ENCODE data around the gene BDP1. TPM values are rescaled to one million over a fixed set of nuclear protein-coding genes. Genes with fewer than 3 reads are reported as not detected.

The BDP1 gene
- total RNA-seq, 1 donor from 2014 or later = 25.0 TPM

DNA sequence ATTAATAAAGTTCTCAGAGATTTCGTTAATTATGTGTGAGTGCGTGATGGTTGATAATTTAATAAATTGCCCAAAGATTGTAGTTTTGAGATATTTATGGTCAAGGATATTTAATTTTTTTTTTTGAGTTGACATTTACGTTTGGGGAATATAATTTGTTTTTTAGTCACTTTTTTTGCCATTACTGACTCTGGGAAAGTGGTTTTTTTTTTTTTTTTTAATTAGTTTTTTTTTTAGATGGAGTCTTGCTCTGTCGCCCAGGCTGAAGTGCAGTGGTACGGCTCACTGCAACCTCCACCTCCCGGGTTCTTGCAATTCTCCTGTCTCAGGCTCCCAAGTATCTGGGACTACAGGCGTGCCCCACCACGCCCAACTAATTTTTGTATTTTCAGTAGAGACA lies 1.7 kb downstream of the BDP1 start:
- no peak for DNase-seq (ENCODE audit: low spot score in 2 of 2)
- Histone ChIP-seq H3K4me3 (peak overlapping the region in 1 of 2 donors; percentile 3), H3K4me1 (peaks cover 0 to 9% of the 10 kb centered on the region in 2 donors), H3K9me3 (no peaks in the 10 kb centered on the region), H3K27ac (no peak overlapping the region), H3K36me3 (peaks cover 23 to 36% of the 10 kb centered on the region in 2 donors), H3K27me3 (no peaks in the 10 kb centered on the region)
- intact Hi-C loops (cut with DNase I) = loop anchor here (2.0 kb wide), 1 partner anchor 130 kb away; the partner anchor contains the start of gene MCCC2
- TF ChIP-seq, protein P1, sequence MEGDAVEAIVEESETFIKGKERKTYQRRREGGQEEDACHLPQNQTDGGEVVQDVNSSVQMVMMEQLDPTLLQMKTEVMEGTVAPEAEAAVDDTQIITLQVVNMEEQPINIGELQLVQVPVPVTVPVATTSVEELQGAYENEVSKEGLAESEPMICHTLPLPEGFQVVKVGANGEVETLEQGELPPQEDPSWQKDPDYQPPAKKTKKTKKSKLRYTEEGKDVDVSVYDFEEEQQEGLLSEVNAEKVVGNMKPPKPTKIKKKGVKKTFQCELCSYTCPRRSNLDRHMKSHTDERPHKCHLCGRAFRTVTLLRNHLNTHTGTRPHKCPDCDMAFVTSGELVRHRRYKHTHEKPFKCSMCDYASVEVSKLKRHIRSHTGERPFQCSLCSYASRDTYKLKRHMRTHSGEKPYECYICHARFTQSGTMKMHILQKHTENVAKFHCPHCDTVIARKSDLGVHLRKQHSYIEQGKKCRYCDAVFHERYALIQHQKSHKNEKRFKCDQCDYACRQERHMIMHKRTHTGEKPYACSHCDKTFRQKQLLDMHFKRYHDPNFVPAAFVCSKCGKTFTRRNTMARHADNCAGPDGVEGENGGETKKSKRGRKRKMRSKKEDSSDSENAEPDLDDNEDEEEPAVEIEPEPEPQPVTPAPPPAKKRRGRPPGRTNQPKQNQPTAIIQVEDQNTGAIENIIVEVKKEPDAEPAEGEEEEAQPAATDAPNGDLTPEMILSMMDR (IDR thresholded peaks at IDR 0.05) = no peak

DNA sequence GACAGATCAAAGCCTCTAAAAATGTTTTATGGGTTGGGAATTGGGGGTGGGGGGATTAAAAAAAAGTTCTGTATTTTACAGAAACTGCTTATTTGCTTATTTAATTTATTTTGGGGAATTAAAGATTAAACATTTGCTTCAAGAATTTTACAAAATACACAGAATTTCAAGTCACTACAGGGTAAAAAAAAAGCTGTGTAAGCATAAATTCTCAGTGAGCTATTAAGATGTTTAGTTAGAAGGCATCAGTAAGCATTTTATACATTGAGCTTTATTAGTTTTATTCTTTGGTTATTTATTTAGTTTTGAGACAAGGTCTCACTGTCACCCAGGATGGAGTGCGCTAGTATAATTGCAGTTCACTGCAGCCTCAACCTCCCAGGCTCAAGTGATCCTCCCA lies 5.2 kb downstream of the BDP1 start:
- H3K27ac ChIP-seq = no peak overlapping the region
- no peak overlapping the region for H3K4me3 ChIP-seq
- H3K27me3 ChIP-seq = no peaks in the 10 kb centered on the region
- TF ChIP-seq, protein P1 (IDR thresholded peaks at IDR 0.05) = no peak
- H3K36me3 ChIP-seq = peaks cover 55 to 70% of the 10 kb centered on the region in 2 donors
- intact Hi-C loops (cut with DNase I) = no loop called here
- H3K9me3 ChIP-seq = no peaks in the 10 kb centered on the region
- H3K4me1 ChIP-seq = peaks cover 0 to 9% of the 10 kb centered on the region in 2 donors
- no peak for DNase-seq (ENCODE audit: low spot score in 2 of 2)

GRCh38 chr5:71461360-71461759 lies 5.9 kb downstream of the BDP1 start:
- Histone ChIP-seq H3K9me3 (no peaks in the 10 kb centered on the region), H3K4me3 (no peak overlapping the region), H3K36me3 (peaks cover 61 to 74% of the 10 kb centered on the region in 2 donors), H3K27me3 (no peaks in the 10 kb centered on the region), H3K4me1 (peaks cover 0 to 9% of the 10 kb centered on the region in 2 donors), H3K27ac (no peak overlapping the region)
- TF ChIP-seq, protein P1 (IDR thresholded peaks at IDR 0.05) = no peak
- DNase-seq (ENCODE audit: low spot score in 2 of 2) = no peak
- intact Hi-C loops (cut with DNase I) = no loop called here

DNA sequence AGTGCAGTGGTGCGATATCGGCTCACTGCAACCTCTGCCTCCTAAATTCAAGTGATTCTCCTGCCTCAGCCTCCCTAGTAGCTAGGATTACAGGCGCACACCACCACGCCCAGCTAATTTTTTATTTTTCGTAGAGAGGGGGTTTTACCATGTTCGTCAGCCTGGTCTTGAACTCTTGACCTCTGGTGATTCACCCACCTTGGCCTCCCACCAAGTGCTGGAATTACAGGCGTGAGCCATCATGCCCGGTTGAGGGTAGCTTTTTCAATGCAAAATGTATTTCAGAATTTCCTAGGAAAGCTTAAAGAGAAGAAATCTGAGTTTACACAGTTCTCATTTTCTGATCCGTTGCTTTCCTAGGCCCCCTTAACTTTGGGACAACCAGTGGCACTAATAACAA lies 15.7 kb downstream of the BDP1 start:
- no peak overlapping the region for H3K27ac ChIP-seq
- H3K36me3 ChIP-seq = peaks cover 68 to 74% of the 10 kb centered on the region in 2 donors
- H3K4me3 ChIP-seq = no peak overlapping the region
- H3K9me3 ChIP-seq = no peaks in the 10 kb centered on the region
- TF ChIP-seq, protein P1 (IDR thresholded peaks at IDR 0.05) = no peak
- no peaks in the 10 kb centered on the region for H3K4me1 ChIP-seq
- no peak for DNase-seq (ENCODE audit: low spot score in 2 of 2)
- H3K27me3 ChIP-seq = no peaks in the 10 kb centered on the region
- intact Hi-C loops (cut with DNase I) = loop anchor here (10.0 kb wide), 1 partner anchor 284 kb away; no protein-coding TSS in a partner anchor

- no peak overlapping the region for H3K27ac ChIP-seq
- peaks cover 48 to 62% of the 10 kb centered on the region in 2 donors for H3K36me3 ChIP-seq
- intact Hi-C loops (cut with DNase I) = loop anchor here (10.0 kb wide), 1 partner anchor 279 kb away; no protein-coding TSS in a partner anchor
- no peak overlapping the region for H3K4me3 ChIP-seq
- TF ChIP-seq, protein P1 (IDR thresholded peaks at IDR 0.05) = peak in 2 of 3 experiments; percentile 13 to 28
- no peaks in the 10 kb centered on the region for H3K4me1 ChIP-seq
- DNase-seq (ENCODE audit: low spot score in 2 of 2) = no peak
- no peaks in the 10 kb centered on the region for H3K27me3 ChIP-seq
- H3K9me3 ChIP-seq = no peaks in the 10 kb centered on the region
Observed at GRCh38 chr5:71475788-71476384, 20.4 kb downstream of the BDP1 start.

Measured in ascending aorta (tissue), 2 donors.